Measurements from ENCODE around the gene PLEKHJ1.

DNA sequence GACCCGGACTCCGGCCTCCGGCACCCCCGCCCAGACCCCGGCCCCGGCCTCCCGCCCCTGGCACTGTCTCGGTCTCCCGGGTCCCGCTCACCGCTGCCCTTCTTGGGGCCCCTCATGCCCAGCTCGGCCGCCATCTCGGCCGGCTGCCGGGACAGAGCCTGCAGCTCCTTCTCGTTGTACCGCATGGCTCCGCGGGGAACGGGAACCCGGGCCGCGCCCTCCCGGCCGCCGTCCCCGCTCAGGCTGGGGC lies 140 bp downstream of the PLEKHJ1 start:
- TF ChIP-seq, protein P1, sequence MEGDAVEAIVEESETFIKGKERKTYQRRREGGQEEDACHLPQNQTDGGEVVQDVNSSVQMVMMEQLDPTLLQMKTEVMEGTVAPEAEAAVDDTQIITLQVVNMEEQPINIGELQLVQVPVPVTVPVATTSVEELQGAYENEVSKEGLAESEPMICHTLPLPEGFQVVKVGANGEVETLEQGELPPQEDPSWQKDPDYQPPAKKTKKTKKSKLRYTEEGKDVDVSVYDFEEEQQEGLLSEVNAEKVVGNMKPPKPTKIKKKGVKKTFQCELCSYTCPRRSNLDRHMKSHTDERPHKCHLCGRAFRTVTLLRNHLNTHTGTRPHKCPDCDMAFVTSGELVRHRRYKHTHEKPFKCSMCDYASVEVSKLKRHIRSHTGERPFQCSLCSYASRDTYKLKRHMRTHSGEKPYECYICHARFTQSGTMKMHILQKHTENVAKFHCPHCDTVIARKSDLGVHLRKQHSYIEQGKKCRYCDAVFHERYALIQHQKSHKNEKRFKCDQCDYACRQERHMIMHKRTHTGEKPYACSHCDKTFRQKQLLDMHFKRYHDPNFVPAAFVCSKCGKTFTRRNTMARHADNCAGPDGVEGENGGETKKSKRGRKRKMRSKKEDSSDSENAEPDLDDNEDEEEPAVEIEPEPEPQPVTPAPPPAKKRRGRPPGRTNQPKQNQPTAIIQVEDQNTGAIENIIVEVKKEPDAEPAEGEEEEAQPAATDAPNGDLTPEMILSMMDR (IDR thresholded peaks at IDR 0.05) = no peak
- no peak for TF ChIP-seq POLR2A (IDR thresholded peaks at IDR 0.05; ENCODE audit: low read depth)
- no peak for TF ChIP-seq POLR2AphosphoS5 (IDR thresholded peaks at IDR 0.05)
